H9 (cell line): ENCODE results near the gene SAP25. TPM values are rescaled to one million over a fixed set of nuclear protein-coding genes. Genes with fewer than 3 reads are reported as not detected.

Source experiments
- DNase-seq: peaks from one replicate; pipeline ENCODE4 v3.0.0-alpha.2; 2017
- H2AFZ ChIP-seq: one replicate; pipeline ENCODE4 v1.6.1; 2013; ENCODE audit warnings: mild to moderate bottlenecking, low read length, control low read depth, moderate library complexity
- H2AK5ac ChIP-seq: 2 replicates; pipeline ENCODE4 v1.6.1; 2013; ENCODE audit warnings: low read length, control low read depth, mixed read lengths; ENCODE audit not compliant: insufficient read length
- H2BK120ac ChIP-seq: one replicate; pipeline ENCODE4 v1.6.1; 2013; ENCODE audit warnings: low read depth, mild to moderate bottlenecking, low read length, control low read depth, inconsistent platforms; ENCODE audit not compliant: poor library complexity, severe bottlenecking
- H2BK12ac ChIP-seq: 2 replicates; pipeline ENCODE4 v1.6.1; 2013; ENCODE audit warnings: low read length, control low read depth, mixed read lengths, low read depth; ENCODE audit not compliant: insufficient read length
- H2BK15ac ChIP-seq: 2 replicates; pipeline ENCODE4 v1.6.1; 2013; ENCODE audit warnings: low read depth, low read length, control low read depth
- H2BK20ac ChIP-seq: one replicate; pipeline ENCODE4 v1.6.1; 2013; ENCODE audit warnings: low read depth, mild to moderate bottlenecking, low read length, control low read depth, inconsistent platforms; ENCODE audit not compliant: poor library complexity, severe bottlenecking
- H2BK5ac ChIP-seq: 2 replicates; pipeline ENCODE4 v1.6.1; 2013; ENCODE audit warnings: low read length, control low read depth, mixed read lengths; ENCODE audit not compliant: insufficient read length
- H3K14ac ChIP-seq: 2 replicates; pipeline ENCODE4 v1.6.1; 2013; ENCODE audit warnings: low read length, control low read depth; ENCODE audit not compliant: insufficient read depth
- H3K18ac ChIP-seq: 2 replicates; pipeline ENCODE4 v1.6.1; 2013; ENCODE audit warnings: low read depth, mild to moderate bottlenecking, mixed read lengths, low read length, control low read depth; ENCODE audit not compliant: insufficient read length
- H3K23ac ChIP-seq: 2 replicates; pipeline ENCODE4 v1.6.1; 2013; ENCODE audit warnings: low read length, control low read depth, mixed read lengths, low read depth; ENCODE audit not compliant: insufficient read length
- H3K23me2 ChIP-seq: 2 replicates; pipeline ENCODE4 v1.6.1; 2013; ENCODE audit warnings: low read depth, mild to moderate bottlenecking, mixed read lengths, low read length, control low read depth; ENCODE audit not compliant: insufficient read length, poor library complexity, severe bottlenecking
- H3K27ac ChIP-seq: 2 replicates; pipeline ENCODE4 v1.5.1; 2013; ENCODE audit warnings: low read length, control low read depth, mixed read lengths, low read depth; ENCODE audit not compliant: insufficient read length
- H3K27me3 ChIP-seq: 2 replicates; pipeline ENCODE4 v1.6.1; 2013; ENCODE audit warnings: low read length, control low read depth, inconsistent platforms; ENCODE audit not compliant: insufficient read depth
- H3K4ac ChIP-seq: 2 replicates; pipeline ENCODE4 v1.6.1; 2013; ENCODE audit warnings: low read depth, mild to moderate bottlenecking, control low read depth, inconsistent platforms, low read length, moderate library complexity
- H3K4me1 ChIP-seq: 2 replicates; pipeline ENCODE4 v1.6.1; 2013; ENCODE audit warnings: low read length, control low read depth, inconsistent platforms; ENCODE audit not compliant: insufficient read depth
- H3K4me2 ChIP-seq: 2 replicates; pipeline ENCODE4 v1.6.1; 2013; ENCODE audit warnings: low read length, control low read depth, mixed read lengths; ENCODE audit not compliant: insufficient read length, insufficient read depth
- H3K56ac ChIP-seq: 2 replicates; pipeline ENCODE4 v1.6.1; 2013; ENCODE audit warnings: low read depth, mild to moderate bottlenecking, mixed read lengths, low read length, control low read depth; ENCODE audit not compliant: insufficient read length
- H3K79me1 ChIP-seq: 2 replicates; pipeline ENCODE4 v1.6.1; 2013; ENCODE audit warnings: low read depth, mild to moderate bottlenecking, moderate library complexity, low read length, control low read depth, inconsistent platforms; ENCODE audit not compliant: insufficient read depth, poor library complexity, severe bottlenecking
- H3K79me2 ChIP-seq: 2 replicates; pipeline ENCODE4 v1.6.1; 2013; ENCODE audit warnings: low read length, control low read depth, inconsistent platforms; ENCODE audit not compliant: insufficient read depth
- H3K9ac ChIP-seq: 2 replicates; pipeline ENCODE4 v1.6.1; 2013; ENCODE audit warnings: low read length, control low read depth, mixed read lengths; ENCODE audit not compliant: insufficient read length; ENCODE audit errors: extremely low read depth
- H3K9me3 ChIP-seq: one replicate; pipeline ENCODE4 v1.6.1; 2013; ENCODE audit warnings: low read depth, low read length, inconsistent platforms; ENCODE audit not compliant: control insufficient read depth
- H3T11ph ChIP-seq: one replicate; pipeline ENCODE4 v1.6.1; 2013; ENCODE audit warnings: mild to moderate bottlenecking, low read length, control low read depth, inconsistent platforms
- H4K20me1 ChIP-seq: one replicate; pipeline ENCODE4 v1.6.1; 2013; ENCODE audit not compliant: control insufficient read depth, insufficient read length, insufficient read depth
- H4K5ac ChIP-seq: 2 replicates; pipeline ENCODE4 v1.6.1; 2013; ENCODE audit warnings: low read depth, mild to moderate bottlenecking, mixed read lengths, low read length, control low read depth; ENCODE audit not compliant: insufficient read length
- H4K8ac ChIP-seq: replicated peaks from 2 replicates; pipeline ENCODE4 v1.6.1; 2013; ENCODE audit warnings: low read length, control low read depth, mixed read lengths, low read depth; ENCODE audit not compliant: insufficient read length
- H4K91ac ChIP-seq: 2 replicates; pipeline ENCODE4 v1.6.1; 2013; ENCODE audit warnings: low read depth, mild to moderate bottlenecking, moderate library complexity, mixed read lengths, low read length, control low read depth; ENCODE audit not compliant: insufficient read length
- H3K27ac Mint-ChIP-seq, 3 experiments: 2 replicates in 2 of 3; 3 replicates in 1 of 3; pipeline ENCODE4 v1.8.0; 2020 to 2021; ENCODE audit warnings: mixed read lengths in 3 of 3, mild to moderate bottlenecking in 1 of 3, moderate library complexity in 1 of 3
- H3K27me3 Mint-ChIP-seq: 2 replicates; pipeline ENCODE4 v1.8.0; 2021; ENCODE audit warnings: low read depth, mild to moderate bottlenecking, moderate library complexity, mixed read lengths
- H3K36me3 Mint-ChIP-seq, 3 experiments: 2 replicates in 2 of 3; 3 replicates in 1 of 3; pipeline ENCODE4 v1.8.0; 2020 to 2021; ENCODE audit warnings: low read depth in 3 of 3, mixed read lengths in 3 of 3; ENCODE audit not compliant: insufficient read depth in 1 of 3
- H3K4me1 Mint-ChIP-seq, 2 experiments: 2 replicates each; pipeline ENCODE4 v1.8.0; 2020; ENCODE audit warnings: mixed read lengths in 2 of 2
- H3K4me3 Mint-ChIP-seq, 2 experiments: 2 replicates in 1 of 2; 3 replicates in 1 of 2; pipeline ENCODE4 v1.8.0; 2020 to 2021; ENCODE audit warnings: mild to moderate bottlenecking in 2 of 2, mixed read lengths in 2 of 2, moderate library complexity in 1 of 2
- H3K9me3 Mint-ChIP-seq, 2 experiments: 2 replicates in 1 of 2; 3 replicates in 1 of 2; pipeline ENCODE4 v1.8.0; 2020; ENCODE audit warnings: mild to moderate bottlenecking in 2 of 2, mixed read lengths in 2 of 2, moderate library complexity in 1 of 2
- WGBS: extraction: QIAGEN DNeasy Blood & Tissue Kit; methylation state at CpG from one replicate; pipeline ENCODE4 v1.1.7; 2013; ENCODE audit warnings: missing lambda C conversion rate, low lambda C conversion rate, mixed read lengths; ENCODE audit not compliant: insufficient read length; ENCODE audit errors: extremely low coverage; 5-methylcytosine and 5-hydroxymethylcytosine counted together
- total RNA-seq: library from RNA; stranded (reverse); gene quantifications from 2 replicates; pipeline ENCODE4 v1.2.1, GENCODE V29; 2021
- TF ChIP-seq, protein P1 (sequence below): fragments of 200-600 bp; sonication (generic); conservative IDR thresholded peaks from 3 replicates; pipeline ENCODE4 v1.8.0; 2021; ENCODE audit warnings: antibody characterized with exemption, mild to moderate bottlenecking

Gene SAP25
- total RNA-seq, 1 experiment from 2014 or later, result 4.2 TPM

DNA sequence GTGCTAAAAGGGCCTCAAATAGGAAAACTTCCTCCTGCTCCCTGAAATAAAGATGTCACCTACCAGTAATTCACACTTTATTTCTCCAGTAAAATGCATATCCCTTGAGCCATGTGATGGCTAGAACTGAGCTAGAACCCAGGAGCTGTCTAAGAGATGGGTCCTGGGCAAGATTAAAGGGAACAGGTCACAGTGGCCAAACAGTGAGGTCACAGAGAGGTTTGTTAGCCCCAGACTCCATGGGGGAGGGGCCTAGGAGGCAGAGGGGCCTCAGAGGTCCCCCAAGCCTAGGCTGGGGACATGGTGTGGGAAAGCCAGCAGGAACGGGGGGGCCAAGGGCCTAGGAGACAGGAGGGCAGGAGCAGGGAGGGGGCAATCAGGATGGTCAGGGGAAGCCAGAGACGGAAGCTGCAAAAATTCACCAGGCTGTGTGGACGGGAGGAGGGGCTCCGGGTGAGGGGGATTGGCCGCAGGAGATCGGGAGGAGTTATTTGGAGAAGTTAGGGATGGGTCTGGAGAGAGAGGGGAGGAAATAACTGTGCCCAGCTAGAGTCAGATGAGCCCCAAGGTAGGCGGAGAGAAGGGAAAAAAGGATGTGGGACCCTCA lies 15.7 kb upstream of the SAP25 start:
- no CpG with 5 or more reads among the region's 7 CpGs for WGBS
- no peaks in the 10 kb centered on the region for H4K20me1 ChIP-seq
- no peaks in the 10 kb centered on the region for H3K79me2 ChIP-seq
- no peak overlapping the region for H2AFZ ChIP-seq
- peak; percentile 52 for DNase-seq
- peaks cover 0 to 9% (median 0%) of the 10 kb centered on the region in 3 experiments; a peak in 1 of 7 replicates for H3K36me3 Mint-ChIP-seq
- peak overlapping the region; percentile 5 to 28; a peak in 4 of 5 replicates for H3K4me3 Mint-ChIP-seq
- no peak overlapping the region for H3K18ac ChIP-seq
- H4K91ac ChIP-seq, result no peak overlapping the region
- H3K79me1 ChIP-seq, result no peaks in the 10 kb centered on the region
- no peak overlapping the region for H4K5ac ChIP-seq
- no peak overlapping the region for H2AK5ac ChIP-seq
- no peak overlapping the region for H2BK15ac ChIP-seq
- no peak overlapping the region for H2BK5ac ChIP-seq
- H3K9me3 ChIP-seq, result no peaks in the 10 kb centered on the region
- H2BK20ac ChIP-seq, result no peak overlapping the region
- H3K4me1 Mint-ChIP-seq, result peaks cover 24 to 30% of the 10 kb centered on the region in 2 experiments
- no peak overlapping the region for H4K8ac ChIP-seq
- no peak overlapping the region for H3K56ac ChIP-seq
- H2BK12ac ChIP-seq, result no peak overlapping the region
- no peak overlapping the region for H3K9ac ChIP-seq
- H3K23me2 ChIP-seq, result peaks cover 4% of the 10 kb centered on the region
- H3K27ac Mint-ChIP-seq, result no peak overlapping the region; a peak in 1 of 7 replicates
- peaks cover 40% of the 10 kb centered on the region for H3K27me3 Mint-ChIP-seq
- no peak overlapping the region for H2BK120ac ChIP-seq
- TF ChIP-seq, protein P1, sequence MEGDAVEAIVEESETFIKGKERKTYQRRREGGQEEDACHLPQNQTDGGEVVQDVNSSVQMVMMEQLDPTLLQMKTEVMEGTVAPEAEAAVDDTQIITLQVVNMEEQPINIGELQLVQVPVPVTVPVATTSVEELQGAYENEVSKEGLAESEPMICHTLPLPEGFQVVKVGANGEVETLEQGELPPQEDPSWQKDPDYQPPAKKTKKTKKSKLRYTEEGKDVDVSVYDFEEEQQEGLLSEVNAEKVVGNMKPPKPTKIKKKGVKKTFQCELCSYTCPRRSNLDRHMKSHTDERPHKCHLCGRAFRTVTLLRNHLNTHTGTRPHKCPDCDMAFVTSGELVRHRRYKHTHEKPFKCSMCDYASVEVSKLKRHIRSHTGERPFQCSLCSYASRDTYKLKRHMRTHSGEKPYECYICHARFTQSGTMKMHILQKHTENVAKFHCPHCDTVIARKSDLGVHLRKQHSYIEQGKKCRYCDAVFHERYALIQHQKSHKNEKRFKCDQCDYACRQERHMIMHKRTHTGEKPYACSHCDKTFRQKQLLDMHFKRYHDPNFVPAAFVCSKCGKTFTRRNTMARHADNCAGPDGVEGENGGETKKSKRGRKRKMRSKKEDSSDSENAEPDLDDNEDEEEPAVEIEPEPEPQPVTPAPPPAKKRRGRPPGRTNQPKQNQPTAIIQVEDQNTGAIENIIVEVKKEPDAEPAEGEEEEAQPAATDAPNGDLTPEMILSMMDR, result no peak
- no peaks in the 10 kb centered on the region for H3K9me3 Mint-ChIP-seq
- H3K14ac ChIP-seq, result peak overlapping the region; percentile 16; the same call in 1 of the 2 replicates
- H3K4me1 ChIP-seq, result peaks cover 3% of the 10 kb centered on the region; the same call in 1 of the 2 replicates
- H3K27me3 ChIP-seq, result no peaks in the 10 kb centered on the region
- H3K4me2 ChIP-seq, result peak overlapping the region; percentile 29
- no peak overlapping the region for H3K4ac ChIP-seq
- H3K27ac ChIP-seq, result no peak overlapping the region
- H3T11ph ChIP-seq, result no peak overlapping the region
- no peak overlapping the region for H3K23ac ChIP-seq
